UCSD-AML1 (cell line): Measurements from ENCODE around the gene SNAI1.
"Not testable (repeated sequence)": the region's sequence is repeated elsewhere in the genome, so short reads cannot be mapped to it uniquely, and the experiment has no call there.

ENCODE experiments used
- DNase-seq: peaks from one replicate; lab custom pipeline; 2025; ENCODE audit not compliant: unreplicated experiment; lab: John Stamatoyannopoulos, UW

The SNAI1 gene

DNA sequence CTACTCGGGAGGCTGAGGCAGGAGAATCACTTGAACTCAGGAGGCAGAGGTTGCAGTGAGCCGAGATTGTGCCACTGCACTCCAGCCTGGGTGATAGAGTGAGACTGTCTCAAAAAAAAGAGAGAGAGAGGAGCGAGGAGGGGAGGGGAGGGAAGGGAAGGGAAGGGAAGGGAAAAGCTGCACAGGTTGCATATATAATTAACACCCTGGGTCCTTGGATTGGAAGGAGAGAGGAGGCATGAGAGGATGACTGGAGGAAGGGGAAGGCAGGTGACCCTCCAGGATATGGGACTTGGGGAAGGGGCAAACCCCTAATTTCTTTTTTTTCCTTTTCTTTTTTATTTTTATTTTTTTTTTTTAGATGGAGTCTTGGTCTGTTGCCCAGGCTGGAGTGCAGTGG, 28.8 kb downstream of the SNAI1 start:
- not testable (repeated sequence) for DNase-seq

DNA sequence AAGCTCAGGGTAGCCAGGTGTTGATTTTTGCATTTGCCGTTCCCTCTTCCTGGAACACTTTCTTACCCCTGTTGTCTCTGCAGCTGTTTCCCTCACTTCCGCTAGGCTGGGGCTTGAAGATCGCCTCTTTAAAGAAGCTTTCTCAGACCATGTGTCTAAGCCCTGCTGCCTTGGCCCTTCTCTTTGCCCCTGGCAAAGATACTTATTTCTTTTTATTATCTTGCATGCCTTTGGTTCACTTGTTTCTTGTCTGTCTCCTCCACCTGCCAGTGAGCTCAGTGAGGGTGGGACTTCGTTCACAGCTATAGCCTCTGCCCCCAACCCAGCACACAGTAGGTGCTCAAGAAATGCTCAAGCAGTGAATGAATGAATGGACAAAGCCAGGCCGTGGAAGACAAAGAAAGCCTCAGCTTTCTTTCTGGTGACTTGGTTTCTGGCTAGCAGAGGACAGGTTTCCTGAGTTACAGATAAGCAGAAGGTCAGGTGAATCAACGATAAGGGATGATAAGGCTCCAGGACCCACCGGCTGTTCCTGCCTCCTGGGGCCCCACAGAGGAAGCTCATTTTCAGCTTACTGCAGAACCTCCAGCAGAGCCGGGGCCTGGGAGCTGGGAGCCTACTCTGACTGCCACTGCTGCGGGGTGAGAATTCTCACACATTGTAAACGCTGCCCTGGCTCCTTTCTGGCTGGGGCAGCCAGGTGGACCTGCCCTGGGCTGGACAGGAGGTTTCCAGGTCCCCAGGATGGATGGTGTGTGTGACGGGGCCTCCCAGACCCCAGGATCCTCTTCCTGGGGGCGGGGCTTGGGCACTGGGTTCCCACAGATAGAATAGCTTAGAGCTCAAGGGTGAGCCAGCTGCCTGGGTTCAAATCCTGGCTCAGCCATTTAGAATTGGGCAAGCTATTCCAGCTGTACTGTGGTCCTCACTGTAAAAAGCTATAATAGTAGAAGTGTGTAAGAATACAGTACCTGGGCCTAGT, 29.8 kb downstream of the SNAI1 start:
- DNase-seq: peak; percentile 39

DNA sequence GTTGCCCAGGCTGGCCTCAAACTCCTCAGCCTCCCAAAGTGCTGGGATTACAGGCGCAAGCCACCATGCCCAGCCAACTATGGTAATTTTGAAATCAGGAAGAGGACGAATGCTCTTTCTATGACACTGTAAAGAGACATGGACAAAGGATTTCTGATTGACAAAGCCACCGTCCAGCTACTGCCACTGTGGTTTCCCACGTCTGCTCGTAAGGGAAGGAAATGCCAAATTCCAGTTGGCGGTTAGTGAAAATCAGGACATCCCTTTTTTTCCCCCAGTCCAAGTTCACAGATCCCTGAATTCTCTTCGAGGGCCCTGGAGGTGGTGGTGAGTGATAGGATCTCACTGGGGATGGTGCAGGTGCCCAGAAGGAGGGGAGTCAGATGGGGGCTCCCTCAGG, 31.2 kb downstream of the SNAI1 start:
- no peak for DNase-seq

DNA sequence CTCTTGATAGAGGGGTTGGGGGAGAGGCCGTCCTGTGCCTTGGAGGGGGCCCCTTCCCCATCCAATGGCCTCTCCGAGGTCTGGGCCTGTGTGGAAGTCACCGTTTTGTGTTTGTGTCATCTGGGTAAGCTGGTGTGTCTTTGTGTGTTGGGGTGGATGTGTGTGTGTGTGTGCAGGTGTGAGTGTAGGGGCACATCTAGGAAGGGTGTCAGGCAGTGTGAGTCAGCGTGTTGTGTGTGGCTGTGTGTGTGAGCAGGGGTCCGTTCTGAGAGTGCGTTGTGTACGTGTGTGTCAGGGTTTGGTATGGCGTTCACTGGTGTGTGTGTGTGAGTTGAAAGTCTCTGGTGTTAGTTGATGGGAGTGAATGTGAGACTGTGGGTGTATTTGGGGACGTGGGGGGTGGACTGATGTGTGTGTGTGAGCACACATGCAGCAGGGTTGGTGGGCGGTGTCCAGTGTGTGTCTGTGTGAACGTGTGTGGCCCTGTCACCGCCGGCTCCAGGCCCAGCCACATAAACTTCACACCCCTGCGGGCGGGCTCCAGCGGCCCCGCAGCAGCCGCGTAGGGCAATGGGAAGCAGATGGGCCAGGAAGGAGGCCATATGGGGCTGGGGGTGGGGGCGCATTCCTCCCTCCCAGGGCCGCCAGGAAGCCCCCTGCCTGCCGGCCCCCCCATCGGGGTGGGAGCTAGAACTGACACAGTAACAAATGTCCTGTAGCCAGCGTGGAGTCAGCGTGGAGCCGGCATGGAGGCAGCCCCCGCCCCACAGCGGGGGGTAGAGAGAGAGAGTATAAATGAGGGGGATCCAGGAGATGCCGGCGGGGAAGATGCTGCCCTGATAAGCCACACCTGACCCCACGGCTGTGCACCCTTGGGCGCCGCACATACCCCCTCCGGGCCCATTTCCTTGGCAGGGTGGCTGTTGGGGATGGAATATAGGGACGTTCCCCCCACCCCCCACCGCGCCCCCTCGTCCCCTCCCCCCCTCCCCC, 32.1 kb downstream of the SNAI1 start:
- DNase-seq: no peak

DNA sequence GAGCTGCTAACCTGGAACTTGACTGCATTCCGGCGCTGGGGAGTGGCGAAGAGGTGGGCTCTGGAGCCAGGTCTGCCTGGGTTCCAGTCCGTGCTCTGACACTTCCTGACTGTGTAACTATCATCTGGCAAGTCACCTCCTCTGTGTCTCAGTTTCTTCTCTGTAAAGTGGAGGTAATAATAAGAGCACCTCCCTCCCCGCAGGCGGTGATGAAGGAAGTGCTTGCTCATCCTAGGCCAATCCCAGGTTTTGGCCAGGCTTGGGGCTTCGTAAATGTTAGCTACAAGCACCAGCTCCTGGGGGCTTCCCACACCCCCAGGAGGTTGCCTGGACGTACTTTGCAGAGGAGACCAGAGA, 32.8 kb downstream of the SNAI1 start:
- no peak for DNase-seq

DNA sequence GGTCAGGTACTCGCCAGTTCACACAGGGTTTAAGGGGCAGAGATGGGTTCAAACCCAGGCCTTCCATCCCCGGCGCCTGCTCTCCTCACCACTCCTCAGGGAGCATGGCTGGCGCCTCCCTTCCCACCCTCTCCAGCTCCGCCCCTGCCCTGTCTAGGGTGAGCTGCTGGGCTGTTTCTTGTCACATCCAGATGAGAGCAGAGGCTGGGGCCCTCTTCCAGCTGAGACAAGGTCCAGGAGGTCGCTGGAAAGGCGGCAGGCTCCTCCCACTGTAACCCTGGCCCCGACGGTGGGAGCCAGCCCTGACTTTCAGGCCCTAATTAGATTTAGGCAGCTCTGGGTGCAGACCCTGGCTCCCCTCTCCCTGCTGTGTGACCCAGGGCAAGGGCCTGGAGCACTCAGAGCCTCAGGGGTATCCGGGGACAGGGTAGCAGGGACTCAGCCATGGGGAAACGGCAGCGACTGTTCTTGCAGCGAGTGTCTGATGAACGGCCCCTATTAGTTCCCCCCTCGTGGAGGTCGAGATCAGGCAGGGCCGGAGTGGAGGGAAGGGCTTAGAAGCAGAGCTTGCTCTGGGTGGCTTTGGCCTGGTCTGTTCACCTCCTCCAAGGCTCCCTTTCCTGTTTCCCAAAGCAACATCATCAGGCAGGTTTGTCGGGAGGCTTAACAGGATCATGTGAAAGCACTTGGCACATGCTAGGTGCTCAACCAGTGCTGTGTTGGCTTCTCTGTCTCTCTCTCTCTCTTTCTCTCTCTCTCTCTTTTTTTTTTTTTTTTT, 33.4 kb downstream of the SNAI1 start:
- DNase-seq: no peak

DNA sequence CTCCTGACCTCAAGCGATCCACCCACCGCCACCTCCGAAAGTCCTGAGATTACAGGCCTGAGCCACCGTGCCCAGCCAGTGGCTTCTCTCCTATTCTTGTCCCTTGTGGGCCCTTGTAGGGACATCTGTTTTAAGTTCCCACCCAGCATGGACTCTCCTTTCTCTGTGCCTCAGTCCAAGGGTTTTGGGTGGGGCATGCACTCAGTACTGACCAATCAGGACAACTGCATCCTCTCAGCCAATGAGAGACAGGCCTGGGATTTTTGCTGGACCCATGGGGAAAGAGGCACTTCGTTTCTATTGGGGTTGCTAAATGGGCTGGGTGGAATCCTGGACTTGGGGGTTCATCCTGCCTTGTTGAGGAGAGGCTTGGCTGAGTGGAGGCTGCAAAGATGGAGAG, 34.4 kb downstream of the SNAI1 start:
- no peak for DNase-seq

DNA sequence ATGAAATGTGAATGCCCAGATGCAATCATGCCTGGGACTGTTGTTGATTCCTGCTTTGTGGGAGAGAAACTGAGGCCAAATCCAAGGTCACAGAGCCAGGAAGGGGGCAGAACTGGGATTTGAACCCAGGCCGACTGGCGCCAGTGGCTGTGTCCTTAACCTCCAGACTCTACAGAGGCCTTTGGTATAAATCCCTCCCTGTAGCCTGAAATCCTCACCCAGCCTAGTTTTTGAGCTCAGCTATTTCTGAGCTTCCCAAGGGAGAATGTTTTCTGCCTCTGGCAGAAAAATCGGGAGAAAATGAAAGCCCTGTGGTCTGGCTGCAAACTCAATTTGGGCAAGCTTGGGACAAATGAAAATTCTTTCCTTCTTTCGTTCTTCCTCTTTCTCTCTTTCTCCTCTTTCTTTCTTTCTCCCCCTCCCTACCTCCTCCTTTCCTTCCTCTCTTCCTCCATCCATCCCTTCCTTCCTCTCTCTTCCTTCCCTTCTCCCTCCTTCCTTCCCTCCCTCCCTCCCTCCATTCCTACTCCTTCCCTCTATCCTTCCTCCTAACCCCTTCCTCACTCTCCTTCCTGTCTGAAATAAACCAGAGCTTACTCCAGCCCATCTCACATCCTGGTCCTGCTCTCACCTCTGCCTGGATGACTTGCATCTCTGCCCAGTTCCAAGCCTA, 34.9 kb downstream of the SNAI1 start:
- DNase-seq: no peak

DNA sequence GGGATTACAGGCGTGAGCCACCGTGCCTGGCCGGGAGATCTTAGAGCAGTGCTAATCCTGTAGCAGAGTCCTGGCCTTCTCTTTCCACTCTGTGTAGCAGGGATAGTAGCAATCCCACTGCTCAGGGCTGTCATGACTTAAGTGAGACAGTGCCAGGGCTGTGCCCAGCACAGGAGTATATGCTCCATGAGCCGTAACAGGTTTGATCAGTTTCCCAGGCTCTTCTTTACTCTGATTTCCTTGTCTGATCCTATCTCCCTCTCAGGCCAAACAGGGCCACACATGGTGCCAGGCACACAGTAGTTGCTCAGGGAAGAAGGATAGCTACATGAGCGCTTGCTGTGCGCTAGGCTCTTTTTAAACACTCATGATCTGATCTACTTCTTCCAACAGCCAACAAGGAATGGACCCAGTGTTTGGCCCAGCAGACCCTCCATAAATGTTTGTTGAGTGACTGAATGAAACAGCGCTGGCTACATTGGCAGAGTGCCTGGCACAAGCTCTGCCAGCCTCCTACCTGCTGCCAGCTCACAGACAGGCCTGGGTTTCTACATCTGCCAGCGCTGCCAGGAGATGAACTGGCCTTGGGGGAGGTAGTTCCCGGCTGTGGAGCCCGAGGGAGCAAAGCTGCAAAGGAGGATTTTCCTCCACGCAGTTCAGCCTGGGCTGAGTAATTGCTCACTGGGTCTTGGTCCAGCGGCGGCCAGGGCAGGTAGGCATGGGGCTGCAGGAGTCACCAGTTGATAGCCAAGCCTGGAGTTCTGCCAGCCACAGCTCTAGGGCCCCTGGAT, 36.9 kb downstream of the SNAI1 start:
- no peak for DNase-seq

DNA sequence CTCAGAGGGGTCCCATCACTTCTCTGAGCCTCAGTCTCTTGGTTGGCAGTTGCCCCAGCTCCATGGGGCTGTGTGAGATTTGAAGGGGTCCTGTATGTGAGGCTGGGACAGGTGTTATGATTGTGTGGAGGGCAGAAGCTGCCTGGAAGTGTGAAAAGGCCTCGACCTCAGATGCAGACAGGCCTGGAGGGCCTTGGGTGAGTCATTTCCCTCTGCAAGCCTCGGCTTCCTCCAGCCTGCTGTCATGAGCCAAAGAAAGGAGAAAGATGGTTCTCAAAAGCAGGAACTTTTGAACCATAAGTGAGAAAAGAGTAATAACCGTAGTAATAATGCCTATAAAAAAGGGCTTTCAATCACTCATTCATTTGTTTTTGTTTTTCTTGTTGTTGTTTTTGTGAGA, 37.5 kb downstream of the SNAI1 start:
- DNase-seq: peak; percentile 40

DNA sequence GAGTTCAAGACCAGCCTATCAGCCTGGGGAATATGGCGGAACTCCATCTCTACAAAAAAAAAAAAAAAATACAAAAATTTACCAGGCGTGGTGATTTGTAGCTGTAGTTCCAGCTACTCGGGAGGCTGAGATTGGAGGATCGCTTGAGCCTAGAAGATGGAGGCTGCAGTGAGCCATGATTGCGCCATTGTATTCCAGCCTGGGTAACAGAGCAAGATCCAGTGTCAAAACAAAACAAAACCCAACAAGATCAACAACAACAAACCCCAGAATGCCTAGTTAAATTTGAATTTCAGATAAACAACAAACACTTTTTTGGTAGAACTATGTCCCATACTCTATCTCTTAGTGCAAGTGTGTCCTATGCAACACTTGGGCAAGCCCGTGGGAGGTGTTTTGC, 39.9 kb downstream of the SNAI1 start:
- no peak for DNase-seq

DNA sequence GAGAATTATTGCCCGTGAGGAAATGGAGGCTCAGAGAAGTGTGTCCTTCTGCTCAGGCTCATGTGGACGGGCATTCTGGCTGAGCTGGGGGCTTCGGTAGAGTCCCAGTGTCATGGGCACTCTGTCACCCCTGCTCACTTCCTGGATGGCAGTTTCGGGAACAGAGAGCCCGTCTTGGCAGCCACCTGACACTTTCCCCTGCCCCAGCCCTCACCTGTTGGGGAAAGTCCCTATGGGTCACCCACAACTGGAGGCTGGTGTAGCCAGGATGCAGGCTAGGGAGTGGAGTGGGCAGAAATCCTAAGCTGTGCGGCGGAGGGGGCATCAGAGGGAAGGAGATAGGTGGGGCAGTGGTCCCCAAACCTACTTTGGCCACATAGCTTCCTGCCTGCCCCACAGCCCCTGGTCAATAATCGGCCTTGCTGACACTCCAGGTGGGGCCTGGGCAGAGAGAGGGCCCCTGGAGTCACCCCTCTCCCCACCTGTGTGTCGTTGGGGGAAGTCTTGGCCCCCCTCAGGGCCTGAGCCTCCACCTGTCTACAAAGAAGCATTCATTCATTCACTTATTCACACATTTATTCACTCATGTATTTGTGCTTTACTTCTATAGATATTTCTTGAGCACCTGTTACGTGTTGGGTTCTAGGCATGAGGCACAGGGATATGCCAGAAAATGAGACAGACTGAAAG, 40.5 kb downstream of the SNAI1 start:
- no peak for DNase-seq

DNA sequence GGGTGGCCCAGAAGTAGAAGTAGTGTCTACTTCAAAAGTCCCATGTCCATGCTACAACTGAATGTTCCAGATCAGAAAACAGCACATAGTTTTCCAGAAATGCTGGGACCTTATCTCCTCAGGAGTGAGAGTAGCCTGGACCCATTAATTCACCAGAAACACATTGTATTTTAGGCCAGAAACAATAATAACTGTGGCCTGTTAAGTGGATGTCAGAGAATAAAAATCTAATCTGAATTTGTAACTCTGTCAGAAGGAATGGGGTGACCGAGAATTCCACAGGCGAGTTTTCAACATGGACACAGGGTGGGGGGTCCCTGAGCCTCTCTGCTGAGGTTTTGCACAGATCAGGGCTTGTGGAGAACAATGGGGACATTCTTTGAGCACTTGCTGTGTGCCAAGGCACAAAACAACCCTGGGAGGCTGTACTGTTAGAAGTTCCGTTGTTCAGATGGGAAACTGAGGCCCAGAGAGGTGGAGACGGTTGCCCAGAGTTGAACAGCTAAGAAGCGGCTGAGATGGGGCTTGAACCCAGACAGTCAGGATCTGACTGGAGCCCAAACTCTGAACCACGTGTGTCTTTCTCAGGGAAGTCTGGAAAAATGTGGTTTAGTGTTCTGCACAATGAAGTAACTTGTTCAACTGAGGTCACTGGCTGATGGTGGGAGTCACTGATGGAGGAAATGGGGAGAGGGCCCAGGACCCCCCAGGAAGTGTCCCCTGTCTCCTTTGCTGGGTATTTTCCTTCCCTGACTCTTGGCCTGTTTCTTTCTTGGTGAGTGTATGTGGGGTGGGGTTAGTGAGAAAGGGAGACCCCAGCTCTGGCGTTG, 44.2 kb downstream of the SNAI1 start:
- DNase-seq: no peak

DNA sequence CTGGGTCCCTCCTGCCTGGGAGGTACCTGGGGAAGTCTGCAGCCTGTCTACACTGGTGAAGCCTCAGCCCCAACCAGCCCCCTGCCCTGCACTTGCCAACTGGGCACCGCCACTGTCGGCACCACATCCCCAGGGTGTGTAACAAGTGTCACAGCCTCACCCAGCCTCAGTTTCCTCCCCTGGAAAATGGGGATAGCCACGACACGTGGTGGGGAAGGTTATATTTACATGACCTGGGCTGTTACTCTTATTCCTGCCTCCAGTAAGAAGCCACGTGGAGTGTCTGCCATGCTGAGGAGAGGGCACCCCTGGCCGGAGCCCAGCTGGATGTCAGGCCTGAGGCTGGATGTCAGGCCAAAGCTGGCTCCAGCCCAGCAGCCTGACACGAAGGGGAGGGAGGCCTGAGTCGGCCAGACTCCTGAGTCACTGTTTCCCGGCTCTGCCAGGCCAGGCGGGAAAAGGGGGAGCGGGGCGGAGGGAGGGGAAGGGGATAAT, 44.9 kb downstream of the SNAI1 start:
- no peak for DNase-seq

DNA sequence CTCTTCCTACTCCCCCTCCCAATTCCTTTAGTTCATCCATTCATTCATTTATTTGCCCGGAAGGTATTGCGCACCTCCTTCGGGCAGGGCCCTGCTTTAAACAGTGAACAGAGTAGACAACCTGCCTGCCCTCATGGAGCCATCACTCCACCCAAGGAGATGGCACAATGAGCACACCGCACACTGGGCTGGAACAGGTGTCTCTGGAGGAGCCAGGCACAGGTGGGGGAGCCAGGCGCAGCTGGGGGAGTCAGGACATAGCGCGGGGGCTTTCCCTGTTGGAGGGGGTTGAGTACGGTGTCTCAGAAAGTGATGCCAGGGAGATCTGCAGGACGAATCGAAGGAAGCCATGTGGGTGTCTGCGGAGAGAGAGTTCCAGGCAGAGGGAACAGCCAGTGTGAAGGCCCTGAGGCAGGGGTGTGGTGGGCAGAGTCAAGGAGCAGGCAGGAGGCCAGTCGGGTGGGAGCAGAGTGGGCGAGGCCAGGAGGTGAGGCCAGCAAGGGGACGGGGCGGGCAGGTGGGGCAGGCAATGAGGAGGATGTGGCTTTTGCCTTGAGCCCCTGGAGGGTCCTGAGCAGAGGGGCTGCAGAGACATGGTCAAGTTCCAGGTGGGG, 46.4 kb downstream of the SNAI1 start:
- no peak for DNase-seq

DNA sequence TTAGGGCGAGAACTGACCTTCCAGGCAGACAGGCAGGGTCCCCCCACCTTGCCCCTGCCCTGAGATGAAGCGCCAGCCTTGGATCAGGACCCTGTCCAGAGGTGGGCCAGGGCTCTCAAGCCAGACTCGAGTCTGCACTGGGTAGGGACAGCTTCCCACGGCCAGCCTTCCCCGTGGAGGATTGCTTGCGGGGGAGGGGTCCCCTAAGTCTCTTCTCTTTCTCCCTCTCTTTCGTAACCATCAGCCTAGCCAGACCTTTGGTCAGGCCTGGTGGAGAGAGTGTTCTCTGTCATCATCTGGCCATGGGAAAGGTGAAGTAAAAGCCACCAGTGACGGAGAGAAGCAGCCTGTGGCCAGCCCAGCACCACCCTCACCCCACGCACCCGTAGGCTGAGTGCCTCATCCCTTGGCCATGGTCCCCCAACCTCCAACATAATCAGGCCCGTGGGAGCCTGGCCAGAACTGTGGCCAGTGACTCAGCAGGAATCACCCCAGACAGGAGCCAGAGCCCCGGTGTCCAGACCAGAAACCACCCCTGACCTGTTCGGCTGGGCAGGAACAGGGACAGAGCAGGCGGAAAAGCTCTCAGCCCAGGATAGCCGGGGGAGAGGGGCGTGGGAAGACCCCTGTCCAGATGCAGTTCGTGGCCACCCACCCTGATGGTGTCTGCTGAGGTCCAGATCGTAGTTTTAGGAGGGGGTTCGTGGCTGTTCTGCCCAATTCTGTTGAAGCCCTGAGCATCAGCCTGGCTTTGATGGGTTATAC, 47.1 kb downstream of the SNAI1 start:
- DNase-seq: no peak
